Stimulated activated CD4-positive, alpha-beta T cell treated with anti-CD3 and anti-CD28 coated beads, Interleukin-1b, Interleukin-23, amount 100 ng/mL, for 1 hour (primary cell): ENCODE measurements around the gene PRM3.
"Not testable (repeated sequence)": the region's sequence is repeated elsewhere in the genome, so short reads cannot be mapped to it uniquely, and the experiment has no call there.

Experiments
- DNase-seq, 2 donors: peaks; one replicate each; pipeline ENCODE4 v3.0.0-alpha.2; 2020; ENCODE audit warnings: low read depth in 2 of 2

Gene PRM3

GRCh38 chr16:11303405-11304138 is 30.1 kb upstream of the PRM3 start:
- DNase-seq = no peak

GRCh38 chr16:11302977-11303376 is 29.5 kb upstream of the PRM3 start:
- DNase-seq = no peak

- no peak for DNase-seq
These were observed 28.4 kb upstream of the PRM3 start for GRCh38 chr16:11301645-11302501.

GRCh38 chr16:11300560-11300892 is 27.1 kb upstream of the PRM3 start:
- DNase-seq = no peak

GRCh38 chr16:11299865-11300559 is 26.6 kb upstream of the PRM3 start:
- DNase-seq = no peak

GRCh38 chr16:11298950-11299547 is 25.6 kb upstream of the PRM3 start:
- DNase-seq = not testable (repeated sequence)

GRCh38 chr16:11298143-11298900 is 24.9 kb upstream of the PRM3 start:
- DNase-seq = no peak

GRCh38 chr16:11297492-11298142 is 24.2 kb upstream of the PRM3 start:
- DNase-seq = peak; percentile 22 to 28

- DNase-seq = no peak
These were observed 23.5 kb upstream of the PRM3 start for GRCh38 chr16:11296706-11297491.

GRCh38 chr16:11296351-11296705 is 22.9 kb upstream of the PRM3 start:
- DNase-seq = no peak

GRCh38 chr16:11295672-11296071 is 22.2 kb upstream of the PRM3 start:
- no peak for DNase-seq

- DNase-seq = no peak
These were observed 18.8 kb upstream of the PRM3 start for GRCh38 chr16:11292076-11292748.

GRCh38 chr16:11291091-11291703 is 17.8 kb upstream of the PRM3 start:
- no peak for DNase-seq

- no peak for DNase-seq
These were observed 16.9 kb upstream of the PRM3 start for GRCh38 chr16:11290102-11290893.

- not testable (repeated sequence) for DNase-seq
These were observed 16.3 kb upstream of the PRM3 start for GRCh38 chr16:11289696-11290095.

GRCh38 chr16:11289202-11289601 is 15.8 kb upstream of the PRM3 start:
- no peak for DNase-seq

- DNase-seq = no peak
These were observed 12.4 kb upstream of the PRM3 start for GRCh38 chr16:11285842-11286241.

- no peak for DNase-seq
These were observed 10.4 kb upstream of the PRM3 start for GRCh38 chr16:11283820-11284248.
